Loucy (cell line): Measurements from ENCODE around the gene IPMK.

Experiments used
- H2AFZ ChIP-seq: fragments of 200-600 bp; sonication (generic); 2 replicates; pipeline ENCODE4 v1.6.0; 2016; ENCODE audit warnings: antibody characterized with exemption, mild to moderate bottlenecking, low read length, moderate library complexity
- H3F3A ChIP-seq: fragments of 200-600 bp; 2 replicates; pipeline ENCODE4 v1.6.0; 2016; ENCODE audit warnings: antibody characterized with exemption, low read depth, mild to moderate bottlenecking
- H3K27me3 ChIP-seq: fragments of 200-600 bp; sonication (generic); 2 replicates; pipeline ENCODE4 v1.6.1; 2014; ENCODE audit warnings: low read length, mild to moderate bottlenecking; ENCODE audit not compliant: insufficient read depth, poor library complexity, severe bottlenecking
- H3K36me3 ChIP-seq: fragments of 200-600 bp; sonication (generic); 2 replicates; pipeline ENCODE4 v1.6.1; 2016; ENCODE audit warnings: low read length; ENCODE audit not compliant: insufficient read depth
- H3K4me1 ChIP-seq: fragments of 200-600 bp; sonication (generic); 2 replicates; pipeline ENCODE4 v1.5.1; 2014; ENCODE audit warnings: low read length, mild to moderate bottlenecking; ENCODE audit not compliant: insufficient read depth, poor library complexity, severe bottlenecking
- H3K4me2 ChIP-seq: fragments of 200-600 bp; sonication (generic); 2 replicates; pipeline ENCODE4 v1.6.0; 2014; ENCODE audit warnings: antibody characterized with exemption, low read length, low read depth, mild to moderate bottlenecking; ENCODE audit not compliant: poor library complexity, severe bottlenecking
- H3K4me3 ChIP-seq: fragments of 200-600 bp; sonication (generic); 2 replicates; pipeline ENCODE4 v1.5.1; 2014; ENCODE audit warnings: low read length, mild to moderate bottlenecking, mixed read lengths; ENCODE audit not compliant: poor library complexity, severe bottlenecking
- H3K79me2 ChIP-seq: fragments of 200-600 bp; sonication (generic); 2 replicates; pipeline ENCODE4 v1.6.1; 2014; ENCODE audit warnings: low read length; ENCODE audit not compliant: insufficient read depth
- H3K9ac ChIP-seq: fragments of 200-600 bp; sonication (generic); 2 replicates; pipeline ENCODE4 v1.6.0; 2014; ENCODE audit warnings: mild to moderate bottlenecking, low read depth, low read length, moderate library complexity; ENCODE audit not compliant: poor library complexity, severe bottlenecking
- H3K9me2 ChIP-seq: fragments of 200-600 bp; sonication (generic); replicated peaks from 2 replicates; pipeline ENCODE4 v1.6.1; 2016; ENCODE audit warnings: low read depth, low read length, mixed read lengths
- H3K9me3 ChIP-seq: fragments of 200-600 bp; sonication (generic); 2 replicates; pipeline ENCODE4 v1.6.1; 2014; ENCODE audit warnings: mild to moderate bottlenecking, antibody characterized with exemption, low read length, low read depth; ENCODE audit not compliant: insufficient read depth
- H4K20me1 ChIP-seq: fragments of 200-600 bp; sonication (generic); 2 replicates; pipeline ENCODE4 v1.6.0; 2014; ENCODE audit warnings: antibody characterized with exemption, low read length, mild to moderate bottlenecking; ENCODE audit not compliant: insufficient read depth, poor library complexity, severe bottlenecking
- CTCF ChIP-seq: fragments of 200-600 bp; sonication (generic); conservative IDR thresholded peaks from 2 replicates; pipeline ENCODE4 v1.5.1; 2014; ENCODE audit warnings: mild to moderate bottlenecking, antibody characterized with exemption, low read length
- EZH2phosphoT487 ChIP-seq: fragments of 200-600 bp; IDR thresholded peaks from 2 replicates; pipeline ENCODE4 v1.6.1; 2018; ENCODE audit warnings: antibody characterized with exemption, mild to moderate bottlenecking, moderate library complexity, borderline replicate concordance

Gene IPMK

GRCh38 chr10:58269782-58270290, 2.1 kb upstream of the IPMK start:
- Histone ChIP-seq H3K79me2 (peaks cover 42% of the 10 kb centered on the region), H3F3A (no peaks in the 10 kb centered on the region), H4K20me1 (peaks cover 20% of the 10 kb centered on the region), H3K9ac (peak overlapping the region; percentile 82), H2AFZ (peak overlapping the region; percentile 98), H3K4me2 (peak overlapping the region; percentile 95), H3K27me3 (no peaks in the 10 kb centered on the region), H3K36me3 (no peaks in the 10 kb centered on the region), H3K4me3 (peak overlapping the region; percentile 85), H3K9me3 (no peaks in the 10 kb centered on the region), H3K4me1 (peaks cover 24% of the 10 kb centered on the region), H3K9me2 (no peaks in the 10 kb centered on the region)
- no peak for TF ChIP-seq EZH2phosphoT487
- no peak for TF ChIP-seq CTCF

GRCh38 chr10:58268946-58269781, 1.5 kb upstream of the IPMK start, which contains the start of gene CISD1:
TSS of gene CISD1 (plus strand) at chr10:58269162. CDS start at chr10:58269274, 112 bp downstream.
- Histone ChIP-seq H3F3A (no peaks in the 10 kb centered on the region), H2AFZ (peak within 1 kb of the TSS; percentile 98), H3K27me3 (no peaks in the 10 kb centered on the region), H3K4me2 (peak within 1 kb of the TSS; percentile 95), H3K4me3 (peak within 1 kb of the TSS; percentile 85), H3K9ac (peak within 1 kb of the TSS; percentile 82), H3K36me3 (no peaks in the 10 kb centered on the region), H3K9me3 (no peaks in the 10 kb centered on the region), H4K20me1 (peaks cover 24% of the 10 kb centered on the region), H3K9me2 (no peaks in the 10 kb centered on the region), H3K4me1 (peaks cover 28% of the 10 kb centered on the region), H3K79me2 (peaks cover 49% of the 10 kb centered on the region)
- no peak for TF ChIP-seq EZH2phosphoT487

GRCh38 chr10:58268454-58268945, 806 bp upstream of the IPMK start:
- H3F3A ChIP-seq: no peaks in the 10 kb centered on the region
- H3K79me2 ChIP-seq: peaks cover 56% of the 10 kb centered on the region
- no peaks in the 10 kb centered on the region for H3K36me3 ChIP-seq
- no peaks in the 10 kb centered on the region for H3K27me3 ChIP-seq
- H3K9me2 ChIP-seq: no peaks in the 10 kb centered on the region
- no peaks in the 10 kb centered on the region for H3K9me3 ChIP-seq
- H4K20me1 ChIP-seq: peaks cover 31% of the 10 kb centered on the region
- peak overlapping the region; percentile 85 for H3K4me3 ChIP-seq
- H3K9ac ChIP-seq: peak overlapping the region; percentile 64
- H2AFZ ChIP-seq: peak overlapping the region; percentile 89
- TF ChIP-seq CTCF (no peak), EZH2phosphoT487 (no peak)
- peak overlapping the region; percentile 93 for H3K4me2 ChIP-seq
- H3K4me1 ChIP-seq: peaks cover 35% of the 10 kb centered on the region
